GM19468 (cell line): ENCODE data around the gene AMOTL1.

Source experiments
- ATAC-seq: cut with Tn5 transposase; IDR thresholded peaks from one replicate; pipeline ENCODE4 v1.9.1; 2021; ENCODE audit warnings: mild to moderate bottlenecking, moderate library complexity, moderate number of reproducible peaks; ENCODE audit not compliant: unreplicated experiment; ENCODE audit errors: extremely low read depth

The AMOTL1 gene

GRCh38 chr11:94740083-94741021, 27.8 kb upstream of the AMOTL1 start:
- ATAC-seq, result no peak

GRCh38 chr11:94741022-94741679, 27.0 kb upstream of the AMOTL1 start:
- no peak for ATAC-seq

- ATAC-seq, result no peak
Observed at GRCh38 chr11:94742665-94743064, 25.5 kb upstream of the AMOTL1 start.

- ATAC-seq, result no peak
Observed at GRCh38 chr11:94746721-94747120, 21.4 kb upstream of the AMOTL1 start.

GRCh38 chr11:94747146-94747545, 21.0 kb upstream of the AMOTL1 start:
- no peak for ATAC-seq

GRCh38 chr11:94747601-94748041, 20.5 kb upstream of the AMOTL1 start:
- no peak for ATAC-seq

GRCh38 chr11:94749369-94749768, 18.8 kb upstream of the AMOTL1 start:
- ATAC-seq, result no peak

GRCh38 chr11:94750319-94751217, 17.6 kb upstream of the AMOTL1 start:
- no peak for ATAC-seq

GRCh38 chr11:94751218-94751609, 16.9 kb upstream of the AMOTL1 start:
- ATAC-seq, result no peak

GRCh38 chr11:94751786-94752185, 16.4 kb upstream of the AMOTL1 start:
- no peak for ATAC-seq

GRCh38 chr11:94753630-94754029, 14.5 kb upstream of the AMOTL1 start:
- no peak for ATAC-seq

- no peak for ATAC-seq
Observed at GRCh38 chr11:94754335-94754734, 13.8 kb upstream of the AMOTL1 start.

GRCh38 chr11:94754819-94755218, 13.3 kb upstream of the AMOTL1 start:
- no peak for ATAC-seq

- ATAC-seq, result no peak
Observed at GRCh38 chr11:94755494-94755893, 12.7 kb upstream of the AMOTL1 start.

GRCh38 chr11:94757037-94757735, 11.0 kb upstream of the AMOTL1 start:
- ATAC-seq, result no peak

GRCh38 chr11:94758666-94759065, 9.5 kb upstream of the AMOTL1 start:
- no peak for ATAC-seq

- ATAC-seq, result no peak
Observed at GRCh38 chr11:94759522-94759921, 8.6 kb upstream of the AMOTL1 start.

- ATAC-seq, result no peak
Observed at GRCh38 chr11:94760296-94760695, 7.9 kb upstream of the AMOTL1 start.

- no peak for ATAC-seq
Observed at GRCh38 chr11:94762208-94762607, 5.9 kb upstream of the AMOTL1 start.

- no peak for ATAC-seq
Observed at GRCh38 chr11:94762995-94763394, 5.2 kb upstream of the AMOTL1 start.
